ENCODE results near the gene TSNAX.

The TSNAX gene

DNA sequence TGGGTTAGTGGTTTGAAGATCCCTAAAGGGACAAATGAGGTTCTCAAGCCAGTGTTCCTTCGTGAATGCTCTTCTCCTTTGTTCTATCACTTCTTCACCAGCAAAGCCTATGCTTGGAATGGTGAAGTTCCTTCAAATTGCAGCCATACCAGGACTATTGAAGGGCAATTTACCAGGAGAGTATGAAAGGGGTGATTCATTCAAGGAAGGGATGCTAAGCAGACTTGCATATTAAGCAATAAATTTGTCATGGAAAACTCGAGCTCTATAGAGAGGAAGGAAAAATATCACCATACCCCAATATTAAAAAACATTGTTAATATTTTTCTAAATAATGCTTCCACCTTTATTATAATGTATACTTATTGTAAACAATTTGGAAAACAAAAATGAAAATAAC is 9.3 kb upstream of the TSNAX start:
- DNase-seq, result no peak

- no peak for DNase-seq
Observed at GRCh38 chr1:231522038-231522437, 6.4 kb upstream of the TSNAX start.

DNA sequence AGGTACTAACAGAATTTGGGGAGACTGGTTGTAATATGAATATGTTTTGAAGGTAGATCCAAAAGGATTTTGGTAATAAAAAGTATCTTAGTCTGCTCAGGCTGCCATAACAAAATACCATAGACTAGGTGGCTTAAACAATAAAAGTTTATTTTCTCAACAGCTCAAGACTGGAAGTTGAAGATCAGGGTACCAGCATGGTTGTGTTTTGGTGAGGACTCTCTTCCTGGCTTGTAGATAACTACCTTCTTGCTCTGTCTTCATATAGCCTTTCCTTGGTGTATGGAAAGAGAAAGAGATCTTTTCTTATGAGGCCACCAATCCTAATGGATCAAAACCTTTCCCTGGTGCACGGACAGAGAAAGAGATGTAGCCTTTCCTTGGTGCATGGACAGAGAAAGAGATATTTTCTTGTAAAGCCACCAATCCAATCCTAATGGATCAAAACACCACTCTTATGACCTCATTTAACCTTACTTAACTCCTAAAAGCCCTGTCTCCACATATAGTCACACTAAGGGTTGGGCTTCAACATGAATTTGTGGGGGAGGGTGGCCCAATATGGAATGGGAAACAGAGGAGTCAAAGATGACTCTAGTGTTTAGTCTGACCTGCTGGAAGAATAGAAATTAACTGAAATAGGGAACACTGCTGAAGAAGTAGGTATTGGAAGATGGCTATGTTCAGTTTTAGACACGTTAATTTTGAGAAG is 5.4 kb upstream of the TSNAX start:
- DNase-seq, result no peak

GRCh38 chr1:231523816-231524215 is 4.7 kb upstream of the TSNAX start:
- no peak for DNase-seq

GRCh38 chr1:231526536-231526935 is 1.9 kb upstream of the TSNAX start:
- no peak for DNase-seq

GRCh38 chr1:231527586-231528171 is 790 bp upstream of the TSNAX start:
- no peak for DNase-seq

DNA sequence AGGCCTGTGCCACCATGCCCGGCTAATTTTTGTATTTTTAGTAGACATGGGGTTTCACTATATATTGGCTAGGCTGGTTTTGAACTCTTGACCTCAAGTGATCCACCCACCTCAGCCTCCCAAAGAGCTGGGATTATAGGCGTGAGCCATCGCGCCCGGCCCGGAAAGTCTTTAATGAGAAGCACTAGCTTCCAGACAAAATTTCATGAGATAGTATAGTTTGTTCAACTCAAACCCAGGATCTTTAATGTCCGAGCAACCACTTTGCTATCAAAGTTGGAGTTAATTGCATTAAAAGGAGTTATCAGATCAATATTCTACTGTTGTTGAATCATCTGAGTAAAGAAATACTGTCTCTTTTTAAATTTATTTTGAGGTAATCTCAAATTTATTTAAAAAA is 4.8 kb downstream of the TSNAX start:
- DNase-seq, result no peak

DNA sequence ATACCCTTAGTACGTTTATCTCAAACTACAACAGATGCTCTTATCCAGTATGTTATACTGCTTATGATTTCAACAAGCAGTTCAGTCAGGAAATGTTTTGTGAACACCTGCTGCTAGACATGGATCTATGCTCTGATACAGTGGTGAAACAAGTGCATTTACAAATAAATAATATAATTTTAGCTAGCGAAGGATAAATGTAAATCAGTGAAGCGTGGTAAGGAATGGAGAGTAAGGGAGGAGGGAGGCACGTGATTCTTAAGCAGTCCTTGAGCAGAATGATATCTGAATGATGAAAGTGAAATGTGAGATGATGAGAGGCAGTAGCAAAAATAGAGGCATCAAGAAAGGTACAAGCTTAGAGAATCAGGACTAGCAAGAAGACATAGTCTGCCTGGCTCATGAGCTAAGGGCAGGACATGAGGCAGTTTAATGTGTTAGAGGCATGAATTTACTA is 6.3 kb downstream of the TSNAX start:
- no peak for DNase-seq

GRCh38 chr1:231536099-231536498 is 7.6 kb downstream of the TSNAX start:
- DNase-seq, result no peak

GRCh38 chr1:231540847-231541246 is 12.4 kb downstream of the TSNAX start:
- no peak for DNase-seq

DNA sequence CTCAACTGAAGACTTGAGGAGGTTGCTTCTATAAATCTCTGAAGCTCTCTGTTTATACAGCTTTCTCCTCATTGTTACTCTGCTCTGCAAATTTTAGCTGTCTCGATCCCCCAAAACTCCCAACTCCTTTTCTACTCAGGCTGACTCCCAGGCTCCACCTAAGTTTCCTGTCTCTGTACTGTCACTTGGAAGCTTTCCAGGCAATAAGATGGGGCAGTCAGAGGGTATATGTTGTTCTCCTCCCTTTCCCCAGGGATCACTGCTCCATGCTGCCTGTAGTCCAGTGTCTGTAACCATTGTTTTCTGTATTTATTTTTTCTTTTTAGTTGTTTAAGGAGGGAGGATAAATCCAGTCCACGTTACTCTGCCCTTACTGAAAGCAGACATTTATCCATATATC is 13.4 kb downstream of the TSNAX start:
- DNase-seq, result no peak

DNA sequence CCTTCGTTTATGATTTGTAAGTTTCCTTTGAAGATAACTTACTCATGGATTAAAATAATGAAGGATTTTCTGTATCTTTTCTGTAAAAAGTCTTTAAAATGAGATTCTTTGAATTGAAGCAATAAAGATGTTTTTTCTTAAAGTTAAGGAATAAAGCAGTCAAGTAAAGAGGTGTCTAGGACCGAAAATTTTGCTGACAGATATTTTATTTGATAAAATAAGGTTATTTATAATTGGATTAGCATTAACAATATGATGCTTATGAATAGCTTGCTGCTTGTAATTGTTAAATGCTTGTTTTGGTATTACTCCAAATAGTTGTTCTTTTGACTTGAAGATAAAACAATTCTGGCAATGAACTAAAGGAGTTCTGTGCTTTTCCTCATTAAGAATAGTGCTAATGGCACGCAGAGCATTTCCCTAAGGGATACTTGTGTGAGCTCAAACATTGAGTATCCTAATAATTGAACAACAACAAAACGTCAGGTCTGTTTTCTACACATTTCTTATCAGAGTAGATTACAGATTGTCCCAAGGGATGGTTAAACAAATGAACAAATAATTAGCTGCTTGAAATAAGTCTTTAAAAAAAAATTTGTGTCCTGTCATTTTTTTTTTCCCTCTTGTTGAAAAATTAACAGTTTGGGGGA is 16.6 kb downstream of the TSNAX start:
- DNase-seq, result no peak

GRCh38 chr1:231546693-231547092 is 18.2 kb downstream of the TSNAX start:
- DNase-seq, result no peak

- no peak for DNase-seq
Observed at GRCh38 chr1:231549733-231550447, 21.4 kb downstream of the TSNAX start.

DNA sequence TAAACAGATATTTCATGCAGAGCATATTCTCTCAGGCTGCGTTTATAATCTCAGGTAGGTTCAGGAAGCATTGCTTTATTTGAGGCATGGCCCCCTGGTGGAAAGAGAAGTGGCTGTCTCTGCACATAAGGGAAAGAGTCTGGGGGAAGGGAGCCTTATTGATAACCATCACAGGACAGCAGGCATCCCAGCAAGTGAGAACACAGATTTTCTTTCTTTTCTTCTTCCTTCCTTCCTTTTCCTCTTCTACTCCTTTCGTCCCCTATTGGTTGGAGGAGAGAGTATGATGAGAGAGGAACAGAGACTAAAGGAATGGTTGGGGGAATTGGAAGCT is 21.9 kb downstream of the TSNAX start:
- DNase-seq, result peak in 1 of 2 donors; percentile 42

DNA sequence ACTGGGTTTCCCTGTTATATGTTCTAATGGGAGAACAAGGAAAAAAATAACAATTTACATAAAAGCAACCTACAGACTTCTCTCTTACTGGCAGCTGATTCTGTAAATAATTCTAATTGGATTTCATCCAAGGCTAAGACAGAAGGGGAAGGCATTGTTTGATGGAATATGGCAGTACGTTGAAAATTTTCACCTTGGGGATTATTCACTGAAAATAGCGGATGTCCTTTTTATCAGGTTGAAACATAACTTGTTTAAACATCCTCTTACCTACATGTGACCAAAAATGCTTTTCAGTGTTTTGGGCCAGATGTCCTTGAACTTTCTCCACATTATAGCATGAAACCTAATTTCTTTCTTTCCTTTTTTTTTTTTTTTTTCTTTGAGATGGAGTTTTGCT is 24.9 kb downstream of the TSNAX start:
- no peak for DNase-seq

- no peak for DNase-seq
Observed at GRCh38 chr1:231554969-231555368, 26.5 kb downstream of the TSNAX start.

DNA sequence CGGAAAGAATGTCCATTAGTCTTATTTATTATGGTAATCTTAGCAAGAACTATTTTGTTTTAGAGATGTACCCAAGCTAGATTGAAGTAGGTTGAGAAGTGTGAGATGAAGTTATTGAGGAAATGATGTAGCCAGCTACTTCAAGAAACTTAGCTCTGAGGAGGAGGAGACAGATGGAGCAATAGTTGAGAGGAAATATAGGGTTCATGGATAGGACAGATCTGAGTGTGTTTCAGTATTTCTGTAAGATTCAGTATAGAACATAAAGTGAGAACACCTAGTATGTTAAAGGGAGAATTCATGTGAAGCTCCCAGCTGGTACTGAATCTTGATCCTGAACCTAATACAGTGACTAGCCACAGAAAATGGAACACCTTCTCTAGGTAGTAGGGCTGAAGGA is 28.9 kb downstream of the TSNAX start:
- DNase-seq, result no peak

DNA sequence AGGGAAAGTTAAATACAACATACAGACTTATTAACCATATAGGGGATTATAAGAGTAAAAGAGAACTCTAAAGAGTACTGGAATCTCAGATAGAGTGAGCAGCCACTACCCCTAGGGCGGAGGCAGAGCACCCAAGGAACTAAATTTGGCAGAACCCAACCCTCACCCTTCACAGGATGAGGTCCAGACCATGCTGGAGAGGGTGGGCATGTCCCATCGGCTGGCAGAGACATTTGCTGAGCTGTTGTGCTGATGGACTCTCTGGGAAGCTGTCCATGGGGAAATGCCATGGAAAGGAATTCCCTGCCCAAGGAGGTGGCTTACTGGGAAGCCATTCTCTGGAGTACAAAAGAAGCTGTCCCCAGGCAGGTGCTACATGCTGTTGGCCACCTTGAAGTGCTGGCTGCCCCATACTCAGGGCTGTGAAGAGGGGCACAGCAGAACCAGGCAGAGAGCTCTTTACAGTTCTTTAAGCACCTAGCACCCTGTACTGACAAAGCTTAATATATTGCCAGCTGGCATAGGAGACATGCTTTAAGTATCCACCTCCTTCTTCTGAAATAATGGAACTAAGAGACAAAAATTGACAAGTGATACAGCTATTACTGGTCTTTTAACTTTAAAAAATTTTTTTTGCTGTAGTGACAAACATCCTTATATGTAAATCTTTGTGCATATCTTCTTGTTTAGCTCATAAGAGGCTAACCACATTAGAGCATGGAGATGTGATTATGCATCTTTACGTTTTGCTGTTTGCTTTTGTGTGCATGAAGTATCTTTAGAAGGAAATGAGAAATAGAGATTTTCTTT is 29.6 kb downstream of the TSNAX start:
- DNase-seq, result no peak

- DNase-seq, result no peak
Observed at GRCh38 chr1:231558708-231559185, 30.3 kb downstream of the TSNAX start.

DNA sequence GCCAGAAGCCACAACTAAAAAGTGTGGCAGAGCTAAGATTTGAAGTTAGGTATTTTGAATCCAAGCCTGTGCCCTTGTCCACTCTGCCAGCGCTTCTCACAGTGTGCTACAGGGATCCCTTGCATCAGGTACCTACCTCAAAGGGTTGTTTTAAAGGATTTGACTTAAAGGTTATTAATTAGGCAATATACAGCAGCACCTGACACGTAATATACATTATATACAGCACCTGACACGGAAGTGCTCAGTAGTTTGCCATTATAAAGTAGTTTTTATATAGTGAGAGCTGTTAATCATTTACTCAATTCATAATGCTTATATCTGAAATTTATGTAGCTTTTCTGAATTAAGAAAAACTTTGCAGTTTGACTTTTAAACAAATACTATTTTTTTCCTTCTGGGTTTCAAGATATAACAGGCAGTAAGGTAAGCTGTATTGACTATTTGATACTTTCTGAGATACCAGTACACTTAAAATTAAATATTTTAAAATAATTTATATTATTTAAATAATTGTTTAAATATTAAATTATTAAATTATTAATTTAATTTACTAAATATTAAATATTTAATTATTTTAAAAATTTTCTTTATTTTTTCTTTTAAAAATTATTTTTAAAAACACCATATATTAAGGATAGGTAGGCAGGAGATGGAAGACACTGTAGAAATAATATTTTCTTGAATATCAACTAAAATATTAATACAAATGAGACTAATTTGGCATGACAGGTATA is 33.3 kb downstream of the TSNAX start:
- no peak for DNase-seq

DNA sequence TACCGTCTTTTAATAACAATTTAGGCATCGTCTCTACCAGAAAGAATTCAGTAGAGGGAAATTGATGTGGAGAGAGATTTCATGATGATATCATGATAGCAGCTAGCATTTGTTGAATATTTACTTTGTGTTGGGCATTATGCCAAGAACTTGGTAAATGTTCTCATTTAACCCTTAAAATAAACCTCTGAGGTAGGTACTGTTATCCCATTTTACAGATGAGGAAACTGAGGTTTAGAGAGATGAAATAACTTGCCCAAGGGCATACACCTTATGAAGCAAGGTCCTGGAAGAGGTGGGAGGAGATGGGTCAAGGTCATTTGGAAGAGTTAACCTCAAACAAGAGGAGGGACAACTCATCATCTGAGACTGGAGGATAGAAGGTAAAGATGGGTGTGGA is 34.8 kb downstream of the TSNAX start:
- no peak for DNase-seq
